Measurements from ENCODE around the gene CREG1.
"Not testable (repeated sequence)": the region's sequence is repeated elsewhere in the genome, so short reads cannot be mapped to it uniquely, and the experiment has no call there.

The CREG1 gene

DNA sequence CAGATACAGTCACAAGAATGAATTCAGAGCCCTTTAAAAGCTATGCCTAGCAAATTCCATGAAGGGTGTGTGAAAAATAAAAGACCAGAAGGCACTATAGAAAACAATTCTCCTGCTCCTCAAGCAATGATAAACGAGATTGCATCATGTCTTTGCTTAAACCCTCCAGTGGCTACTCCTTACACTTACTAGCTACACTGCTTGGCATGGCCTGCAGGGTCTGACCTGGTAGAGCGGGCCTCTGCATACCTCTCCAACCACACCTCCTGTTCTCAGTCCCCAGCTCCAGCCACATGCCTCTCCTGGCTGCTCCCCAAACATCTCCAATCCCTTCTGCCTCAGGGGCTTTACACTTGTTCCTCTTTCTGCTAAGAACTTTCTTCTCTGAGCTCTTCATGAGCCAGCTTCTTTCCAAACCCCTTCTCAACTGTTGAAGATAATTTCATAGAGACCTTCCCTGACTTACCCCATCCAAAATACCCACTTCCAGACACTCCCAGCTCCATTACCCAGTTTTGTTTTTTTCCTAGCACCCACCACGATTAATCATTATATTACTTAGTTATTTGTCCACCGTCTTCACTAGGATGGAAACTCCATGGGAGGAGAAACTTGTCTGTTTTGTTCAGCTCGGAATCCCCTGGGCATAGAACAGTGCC lies 11.2 kb upstream of the CREG1 start:
- no peak for DNase-seq (ENCODE audit: low spot score)

- DNase-seq (ENCODE audit: low spot score) = no peak
These were observed 10.2 kb upstream of the CREG1 start for GRCh38 chr1:167563579-167564246.

DNA sequence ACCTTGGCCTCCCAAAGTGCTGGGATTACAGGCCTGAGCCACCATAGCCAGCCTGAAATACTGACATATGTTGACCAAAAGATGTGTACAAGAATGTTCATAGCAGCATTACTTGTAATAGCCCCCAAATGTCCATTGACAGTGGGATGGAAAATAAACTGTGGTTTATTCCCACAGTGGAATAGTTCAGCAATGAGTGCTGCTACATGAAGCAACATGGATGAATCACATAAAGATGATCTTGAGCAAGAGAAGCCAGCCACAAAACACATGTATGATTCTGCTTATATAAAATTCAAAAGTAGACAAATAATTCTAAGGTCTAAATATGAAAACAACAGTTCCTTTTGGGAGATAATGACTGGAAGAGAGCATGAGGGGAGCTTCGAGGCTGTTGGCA lies 9.1 kb upstream of the CREG1 start:
- no peak for DNase-seq (ENCODE audit: low spot score)

GRCh38 chr1:167561753-167562152 lies 8.2 kb upstream of the CREG1 start:
- DNase-seq (ENCODE audit: low spot score) = no peak

- peak; percentile 68 for DNase-seq (ENCODE audit: low spot score)
These were observed 2.6 kb upstream of the CREG1 start for GRCh38 chr1:167555971-167556714.

- DNase-seq (ENCODE audit: low spot score) = not testable (repeated sequence)
These were observed 1.5 kb upstream of the CREG1 start for GRCh38 chr1:167555072-167555471.

DNA sequence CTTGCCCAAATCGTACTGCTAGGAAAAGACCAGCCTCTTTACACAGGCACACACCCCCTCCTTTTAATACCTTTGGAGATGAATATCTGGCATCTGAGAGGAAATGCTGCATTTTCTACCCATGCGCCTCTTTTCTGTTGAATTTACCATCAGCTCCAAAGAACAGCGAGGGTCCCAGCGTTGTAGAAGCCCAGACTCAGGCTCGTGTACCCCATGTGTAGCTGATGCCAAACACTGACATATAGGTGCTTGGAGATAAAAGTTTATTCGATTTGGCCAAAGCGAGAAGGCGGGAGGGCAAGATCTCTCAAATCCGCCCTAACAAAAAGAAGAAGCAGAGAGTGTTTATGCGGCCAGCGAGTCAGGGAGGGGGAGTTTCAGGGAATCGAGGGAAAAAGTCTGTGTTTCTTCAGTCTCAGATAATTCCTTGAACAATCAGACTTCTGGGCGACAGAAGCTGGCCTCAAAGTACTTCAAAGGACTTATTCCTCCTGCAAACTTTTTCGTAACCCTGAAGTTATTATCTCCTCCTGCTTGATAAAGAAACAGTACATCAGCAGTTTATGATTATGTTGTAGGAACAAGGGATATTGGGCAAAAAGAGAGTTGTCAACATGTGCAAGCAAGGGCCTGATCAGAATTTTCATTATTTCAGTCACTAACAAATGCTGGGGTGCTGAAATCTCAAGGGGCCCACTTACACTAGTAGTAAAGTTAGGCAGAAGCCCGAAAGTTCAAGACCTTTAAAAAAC lies 642 bp upstream of the CREG1 start:
- no peak for DNase-seq (ENCODE audit: low spot score)

- DNase-seq (ENCODE audit: low spot score) = no peak
These were observed 2.2 kb downstream of the CREG1 start for GRCh38 chr1:167551362-167551761.

- no peak for DNase-seq (ENCODE audit: low spot score)
These were observed 5.3 kb downstream of the CREG1 start for GRCh38 chr1:167548059-167548932.

DNA sequence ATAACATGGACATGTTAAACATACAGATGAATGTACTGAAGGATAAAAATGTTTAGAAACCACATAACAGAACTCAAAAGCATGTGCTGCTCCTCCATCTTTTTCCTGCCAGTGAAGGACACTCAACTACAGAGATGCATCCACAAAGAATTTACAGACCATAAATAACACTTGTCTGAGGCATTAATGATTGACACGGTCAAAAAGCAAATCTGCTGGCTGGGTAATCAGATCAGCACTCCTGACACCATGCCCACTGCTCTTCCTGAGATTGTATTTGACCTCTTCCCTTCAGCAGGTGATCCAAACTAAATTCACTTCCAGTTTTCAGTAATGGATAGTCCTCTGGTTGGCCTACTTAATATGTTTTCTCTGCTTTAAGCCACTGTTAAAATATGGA lies 6.6 kb downstream of the CREG1 start:
- no peak for DNase-seq (ENCODE audit: low spot score)

- DNase-seq (ENCODE audit: low spot score) = no peak
These were observed 8.2 kb downstream of the CREG1 start for GRCh38 chr1:167545349-167545748.

DNA sequence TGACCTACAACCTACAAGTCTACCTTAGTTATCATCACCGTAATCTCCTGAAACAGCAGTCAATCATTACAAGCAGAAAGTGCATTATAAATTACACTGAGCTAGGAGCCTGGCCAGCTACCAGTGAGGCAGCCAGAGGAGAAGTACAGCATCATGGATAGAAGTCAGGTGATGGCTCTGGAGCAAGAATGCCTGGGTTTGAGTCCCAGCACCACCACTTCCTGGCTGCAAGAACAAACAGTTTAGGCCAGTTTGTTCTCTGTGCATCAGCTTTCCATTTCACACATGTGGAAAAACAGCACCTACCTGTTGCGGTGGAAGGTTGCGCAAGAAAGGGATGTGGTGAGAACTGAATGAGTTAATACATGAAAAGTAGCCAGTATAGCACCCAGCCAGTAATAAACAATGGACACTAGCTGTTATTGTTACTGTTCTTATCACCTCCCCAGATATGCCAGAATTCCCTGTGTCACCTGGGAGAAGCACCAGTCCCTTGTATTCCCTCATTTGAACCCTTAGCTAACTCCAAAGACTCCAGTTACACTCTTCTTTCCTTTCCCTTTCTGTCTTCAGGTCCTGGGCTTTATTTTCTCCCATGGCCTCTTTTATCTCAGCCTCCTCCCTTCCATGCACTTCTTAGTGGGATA lies 9.0 kb downstream of the CREG1 start:
- DNase-seq (ENCODE audit: low spot score) = no peak

- DNase-seq (ENCODE audit: low spot score) = no peak
These were observed 10.2 kb downstream of the CREG1 start for GRCh38 chr1:167543199-167543990.

GRCh38 chr1:167542109-167543032 lies 11.2 kb downstream of the CREG1 start:
- no peak for DNase-seq (ENCODE audit: low spot score)

- no peak for DNase-seq (ENCODE audit: low spot score)
These were observed 12.0 kb downstream of the CREG1 start for GRCh38 chr1:167541610-167542009.

DNA sequence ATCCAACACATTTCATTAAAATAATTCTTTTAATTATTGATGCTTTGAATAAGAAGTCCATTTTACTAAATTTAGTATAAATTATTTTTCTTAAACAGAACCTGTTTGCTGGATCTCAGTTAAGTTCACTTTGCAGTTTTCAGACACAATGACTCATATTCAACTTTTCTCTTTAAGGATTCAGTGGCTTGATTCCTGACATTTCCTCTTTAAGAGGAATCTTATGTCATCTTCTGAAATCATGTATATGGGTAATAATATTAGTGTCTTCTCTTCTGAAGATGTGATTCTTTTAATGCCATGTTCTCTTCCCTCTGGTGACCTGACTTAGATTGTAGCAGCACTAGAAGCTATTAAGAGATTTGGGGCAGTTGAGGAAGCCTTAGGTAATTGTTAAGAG lies 12.6 kb downstream of the CREG1 start:
- DNase-seq (ENCODE audit: low spot score) = no peak

- DNase-seq (ENCODE audit: low spot score) = no peak
These were observed 14.9 kb downstream of the CREG1 start for GRCh38 chr1:167538657-167539056.

DNA sequence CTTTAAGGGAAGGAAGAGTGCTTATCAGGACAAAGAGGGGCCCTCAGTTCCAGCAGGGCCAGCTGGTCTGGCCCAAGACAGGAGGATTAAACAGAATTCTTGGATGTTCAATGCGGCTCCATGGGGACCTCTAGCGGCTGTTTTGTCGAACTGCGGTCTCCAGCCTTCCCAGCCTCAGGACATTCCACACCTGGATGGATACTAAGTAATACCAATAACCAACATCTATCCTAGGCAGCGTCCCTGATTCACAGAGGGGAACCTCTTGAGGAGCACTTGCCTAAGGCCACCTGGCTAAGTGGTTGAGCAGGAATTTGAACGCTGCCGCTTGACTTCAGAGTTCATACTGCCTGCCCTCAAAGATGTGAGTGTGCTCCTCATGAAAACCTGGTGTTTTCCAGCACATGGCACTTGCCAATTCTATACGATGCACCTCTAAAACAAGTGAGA lies 19.7 kb downstream of the CREG1 start:
- peak; percentile 58 for DNase-seq (ENCODE audit: low spot score)
